GM18861 (cell line): ENCODE data around the gene OTUB2.

Source experiments
- ATAC-seq: cut with Tn5 transposase; IDR thresholded peaks from one replicate; pipeline ENCODE4 v1.9.1; 2021; ENCODE audit not compliant: unreplicated experiment

The OTUB2 gene

GRCh38 chr14:94040247-94040646, 14.1 kb downstream of the OTUB2 start:
- ATAC-seq = no peak

GRCh38 chr14:94040796-94041195, 14.7 kb downstream of the OTUB2 start:
- no peak for ATAC-seq

- ATAC-seq = no peak
Measured at GRCh38 chr14:94041551-94042346, 15.6 kb downstream of the OTUB2 start.

- no peak for ATAC-seq
Measured at GRCh38 chr14:94042433-94043091, 16.4 kb downstream of the OTUB2 start.

- no peak for ATAC-seq
Measured at GRCh38 chr14:94043111-94043755, 17.1 kb downstream of the OTUB2 start.

- no peak for ATAC-seq
Measured at GRCh38 chr14:94043756-94044475, 17.8 kb downstream of the OTUB2 start.

- ATAC-seq = no peak
Measured at GRCh38 chr14:94044476-94045091, 18.4 kb downstream of the OTUB2 start.

- ATAC-seq = no peak
Measured at GRCh38 chr14:94045101-94045500, 19.0 kb downstream of the OTUB2 start.

- ATAC-seq = no peak
Measured at GRCh38 chr14:94045563-94046345, 19.6 kb downstream of the OTUB2 start.

- no peak for ATAC-seq
Measured at GRCh38 chr14:94046696-94047250, 20.6 kb downstream of the OTUB2 start.

- no peak for ATAC-seq
Measured at GRCh38 chr14:94047581-94047980, 21.4 kb downstream of the OTUB2 start.

GRCh38 chr14:94048691-94049624, 22.8 kb downstream of the OTUB2 start:
- ATAC-seq = no peak

GRCh38 chr14:94049625-94050023, 23.5 kb downstream of the OTUB2 start:
- ATAC-seq = no peak

GRCh38 chr14:94050231-94050880, 24.2 kb downstream of the OTUB2 start:
- no peak for ATAC-seq

GRCh38 chr14:94051115-94051514, 25.0 kb downstream of the OTUB2 start:
- ATAC-seq = no peak

GRCh38 chr14:94051779-94052178, 25.6 kb downstream of the OTUB2 start:
- no peak for ATAC-seq

GRCh38 chr14:94052199-94052598, 26.1 kb downstream of the OTUB2 start:
- ATAC-seq = no peak

GRCh38 chr14:94052662-94053061, 26.5 kb downstream of the OTUB2 start:
- ATAC-seq = no peak
